HL-60 (cell line): ENCODE results near the gene PLEKHG4B.

Experiments used
- POLR2AphosphoS5 ChIP-seq: IDR thresholded peaks from 2 replicates; pipeline ENCODE4 v1.6.1; 2012; ENCODE audit warnings: low read depth
- TF ChIP-seq, protein P1 (sequence below): IDR thresholded peaks from one replicate; pipeline ENCODE4 v1.5.1; 2011; ENCODE audit warnings: low read length, control low read depth, inconsistent platforms; ENCODE audit not compliant: insufficient read depth
- TF ChIP-seq, protein P2 (sequence below): IDR thresholded peaks from 2 replicates; pipeline ENCODE4 v1.6.1; 2012; ENCODE audit warnings: low read depth; ENCODE audit not compliant: insufficient replicate concordance

DNA sequence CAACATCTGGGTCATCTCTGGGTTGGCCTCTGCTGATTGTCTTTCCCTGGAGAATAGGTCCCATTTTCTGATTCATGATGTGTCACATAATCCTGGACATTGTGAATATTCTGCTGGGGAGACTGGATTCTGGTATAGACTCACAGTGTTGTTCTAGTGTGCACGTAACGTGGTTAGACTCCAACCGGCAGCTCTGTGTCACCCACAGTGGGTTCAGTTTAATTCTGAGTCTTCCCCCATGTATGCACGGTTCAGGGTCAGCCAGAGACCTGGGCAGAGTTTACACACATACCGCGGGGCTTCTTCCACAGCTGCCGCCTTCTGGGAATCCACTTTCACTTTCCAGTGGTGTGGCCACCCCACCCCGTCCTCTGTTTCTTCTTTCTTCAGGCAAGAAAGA lies 61.3 kb downstream of the PLEKHG4B start:
- TF ChIP-seq, protein P1, sequence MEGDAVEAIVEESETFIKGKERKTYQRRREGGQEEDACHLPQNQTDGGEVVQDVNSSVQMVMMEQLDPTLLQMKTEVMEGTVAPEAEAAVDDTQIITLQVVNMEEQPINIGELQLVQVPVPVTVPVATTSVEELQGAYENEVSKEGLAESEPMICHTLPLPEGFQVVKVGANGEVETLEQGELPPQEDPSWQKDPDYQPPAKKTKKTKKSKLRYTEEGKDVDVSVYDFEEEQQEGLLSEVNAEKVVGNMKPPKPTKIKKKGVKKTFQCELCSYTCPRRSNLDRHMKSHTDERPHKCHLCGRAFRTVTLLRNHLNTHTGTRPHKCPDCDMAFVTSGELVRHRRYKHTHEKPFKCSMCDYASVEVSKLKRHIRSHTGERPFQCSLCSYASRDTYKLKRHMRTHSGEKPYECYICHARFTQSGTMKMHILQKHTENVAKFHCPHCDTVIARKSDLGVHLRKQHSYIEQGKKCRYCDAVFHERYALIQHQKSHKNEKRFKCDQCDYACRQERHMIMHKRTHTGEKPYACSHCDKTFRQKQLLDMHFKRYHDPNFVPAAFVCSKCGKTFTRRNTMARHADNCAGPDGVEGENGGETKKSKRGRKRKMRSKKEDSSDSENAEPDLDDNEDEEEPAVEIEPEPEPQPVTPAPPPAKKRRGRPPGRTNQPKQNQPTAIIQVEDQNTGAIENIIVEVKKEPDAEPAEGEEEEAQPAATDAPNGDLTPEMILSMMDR: no peak
- TF ChIP-seq POLR2AphosphoS5: no peak
- TF ChIP-seq, protein P2, sequence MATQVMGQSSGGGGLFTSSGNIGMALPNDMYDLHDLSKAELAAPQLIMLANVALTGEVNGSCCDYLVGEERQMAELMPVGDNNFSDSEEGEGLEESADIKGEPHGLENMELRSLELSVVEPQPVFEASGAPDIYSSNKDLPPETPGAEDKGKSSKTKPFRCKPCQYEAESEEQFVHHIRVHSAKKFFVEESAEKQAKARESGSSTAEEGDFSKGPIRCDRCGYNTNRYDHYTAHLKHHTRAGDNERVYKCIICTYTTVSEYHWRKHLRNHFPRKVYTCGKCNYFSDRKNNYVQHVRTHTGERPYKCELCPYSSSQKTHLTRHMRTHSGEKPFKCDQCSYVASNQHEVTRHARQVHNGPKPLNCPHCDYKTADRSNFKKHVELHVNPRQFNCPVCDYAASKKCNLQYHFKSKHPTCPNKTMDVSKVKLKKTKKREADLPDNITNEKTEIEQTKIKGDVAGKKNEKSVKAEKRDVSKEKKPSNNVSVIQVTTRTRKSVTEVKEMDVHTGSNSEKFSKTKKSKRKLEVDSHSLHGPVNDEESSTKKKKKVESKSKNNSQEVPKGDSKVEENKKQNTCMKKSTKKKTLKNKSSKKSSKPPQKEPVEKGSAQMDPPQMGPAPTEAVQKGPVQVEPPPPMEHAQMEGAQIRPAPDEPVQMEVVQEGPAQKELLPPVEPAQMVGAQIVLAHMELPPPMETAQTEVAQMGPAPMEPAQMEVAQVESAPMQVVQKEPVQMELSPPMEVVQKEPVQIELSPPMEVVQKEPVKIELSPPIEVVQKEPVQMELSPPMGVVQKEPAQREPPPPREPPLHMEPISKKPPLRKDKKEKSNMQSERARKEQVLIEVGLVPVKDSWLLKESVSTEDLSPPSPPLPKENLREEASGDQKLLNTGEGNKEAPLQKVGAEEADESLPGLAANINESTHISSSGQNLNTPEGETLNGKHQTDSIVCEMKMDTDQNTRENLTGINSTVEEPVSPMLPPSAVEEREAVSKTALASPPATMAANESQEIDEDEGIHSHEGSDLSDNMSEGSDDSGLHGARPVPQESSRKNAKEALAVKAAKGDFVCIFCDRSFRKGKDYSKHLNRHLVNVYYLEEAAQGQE: no peak
